Mucosa of gallbladder (tissue), 1 donor: ENCODE data around the gene RPTOR. TPM values are rescaled to one million over a fixed set of nuclear protein-coding genes. Genes with fewer than 3 reads are reported as not detected.

Source experiments
- DNase-seq: peaks from one replicate; pipeline ENCODE4 v3.0.0-alpha.2; 2020; ENCODE audit warnings: low spot score
- total RNA-seq: library from RNA; stranded (reverse); gene quantifications from one replicate; pipeline ENCODE4 v1.2.1, GENCODE V29; 2021
- donor health status: DM: no; HTN: no; CAD: no.

Gene RPTOR
- total RNA-seq, 1 donor from 2014 or later, result 37.5 TPM

GRCh38 chr17:80890196-80890920 lies 345.7 kb downstream of the RPTOR start:
- DNase-seq, result no peak

GRCh38 chr17:80890921-80891396 lies 346.3 kb downstream of the RPTOR start:
- DNase-seq, result no peak

GRCh38 chr17:80891397-80892018 lies 346.9 kb downstream of the RPTOR start:
- peak; percentile 20 for DNase-seq

GRCh38 chr17:80892019-80892855 lies 347.6 kb downstream of the RPTOR start:
- DNase-seq, result peak; percentile 82

- DNase-seq, result no peak
These were observed 348.4 kb downstream of the RPTOR start for GRCh38 chr17:80892900-80893603.

GRCh38 chr17:80893604-80894438 lies 349.2 kb downstream of the RPTOR start:
- no peak for DNase-seq

- DNase-seq, result no peak
These were observed 349.7 kb downstream of the RPTOR start for GRCh38 chr17:80894439-80894721.

GRCh38 chr17:80894726-80895125 lies 350.1 kb downstream of the RPTOR start:
- DNase-seq, result no peak

- DNase-seq, result no peak
These were observed 350.7 kb downstream of the RPTOR start for GRCh38 chr17:80895366-80895765.

- DNase-seq, result no peak
These were observed 354.1 kb downstream of the RPTOR start for GRCh38 chr17:80898716-80899115.

- DNase-seq, result no peak
These were observed 355.0 kb downstream of the RPTOR start for GRCh38 chr17:80899402-80900268.

GRCh38 chr17:80901319-80901718 lies 356.7 kb downstream of the RPTOR start:
- no peak for DNase-seq

GRCh38 chr17:80902197-80902962 lies 357.7 kb downstream of the RPTOR start:
- no peak for DNase-seq

- DNase-seq, result no peak
These were observed 358.4 kb downstream of the RPTOR start for GRCh38 chr17:80902963-80903611.

GRCh38 chr17:80904036-80904753 lies 359.6 kb downstream of the RPTOR start:
- no peak for DNase-seq

GRCh38 chr17:80905586-80906230 lies 361.1 kb downstream of the RPTOR start:
- DNase-seq, result no peak

GRCh38 chr17:80906364-80907259 lies 362.0 kb downstream of the RPTOR start:
- DNase-seq, result no peak
